HepG2 (cell line): ENCODE results near the gene CCDC106. TPM values are rescaled to one million over a fixed set of nuclear protein-coding genes. Genes with fewer than 3 reads are reported as not detected.
A peak's percentile ranks its signal among the peaks of the same experiment; 100 is the strongest.

ENCODE experiments used
- ARNT2 ChIP-seq: sonication (generic); formaldehyde crosslinking; IDR thresholded peaks from 2 replicates; pipeline ENCODE4 v1.8.0; 2022; ENCODE audit warnings: mild to moderate bottlenecking, low read depth, missing genetic modification reagents, moderate library complexity
- BATF2 ChIP-seq: sonication (generic); formaldehyde crosslinking; IDR thresholded peaks from 2 replicates; pipeline ENCODE4 v1.8.0; 2022; ENCODE audit warnings: mild to moderate bottlenecking, missing genetic modification reagents, moderate library complexity
- KDM4B ChIP-seq: sonication (generic); formaldehyde crosslinking; IDR thresholded peaks from 2 replicates; pipeline ENCODE4 v1.4.0; 2020; ENCODE audit warnings: missing genetic modification reagents
- MXI1 ChIP-seq: IDR thresholded peaks from 3 replicates; pipeline ENCODE4 v1.6.1; 2012; ENCODE audit warnings: low read depth, low read length, inconsistent platforms, borderline replicate concordance
- NFIC ChIP-seq: IDR thresholded peaks from 2 replicates; pipeline ENCODE4 v1.6.1; 2012; ENCODE audit warnings: mild to moderate bottlenecking, low read length, inconsistent platforms
- REST ChIP-seq, 2 experiments: IDR thresholded peaks; 2 replicates each; pipeline ENCODE4 v1.6.1; 2011 to 2012; ENCODE audit warnings: low read length in 2 of 2, borderline replicate concordance in 1 of 2, low read depth in 1 of 2, mild to moderate bottlenecking in 1 of 2, moderate library complexity in 1 of 2
- SALL2 ChIP-seq: sonication (generic); formaldehyde crosslinking; IDR thresholded peaks from 2 replicates; pipeline ENCODE4 v1.8.1; 2023; ENCODE audit warnings: mild to moderate bottlenecking, missing genetic modification reagents, inconsistent platforms
- STAG1 ChIP-seq: sonication (generic); formaldehyde crosslinking; IDR thresholded peaks from 2 replicates; pipeline ENCODE4 v1.4.0; 2020; ENCODE audit warnings: missing genetic modification reagents
- TAF15 ChIP-seq: fragments of 200-400 bp; formaldehyde crosslinking; IDR thresholded peaks from one replicate; pipeline ENCODE4 v1.6.1; 2018; ENCODE audit warnings: mild to moderate bottlenecking, low read depth, low read length; ENCODE audit not compliant: poor library complexity, severe bottlenecking
- ZNF224 ChIP-seq: sonication (generic); formaldehyde crosslinking; IDR thresholded peaks from 2 replicates; pipeline ENCODE4 v1.5.0; 2020; ENCODE audit warnings: mild to moderate bottlenecking, missing genetic modification reagents
- ZNF333 ChIP-seq: sonication (generic); formaldehyde crosslinking; IDR thresholded peaks from 2 replicates; pipeline ENCODE4 v1.4.0; 2020; ENCODE audit warnings: mild to moderate bottlenecking, missing genetic modification reagents, borderline replicate concordance
- ZNF496 ChIP-seq: sonication (generic); formaldehyde crosslinking; IDR thresholded peaks from 2 replicates; pipeline ENCODE4 v1.8.1; 2023; ENCODE audit warnings: mild to moderate bottlenecking, moderate library complexity, missing genetic modification reagents; ENCODE audit not compliant: insufficient replicate concordance
- polyA plus RNA-seq, 8 experiments: library from polyadenylated mRNA; depleted of rRNA in 3 of 8; stranded (reverse) in 7 of 8; unstranded in 1 of 8; fragments of >200 nt; fragmentation: Illumina TruSeq in 4 of 8; extraction: Trizol in 4 of 8; gene quantifications; 2 replicates each; pipeline versions ENCODE4 v1.2.1 to v1.2.3, GENCODE V29; 2011 to 2016; ENCODE audit warnings: low read depth in 4 of 8, missing spikeins in 1 of 8, mixed read lengths in 1 of 8; ENCODE audit not compliant: insufficient read depth in 1 of 8
- total RNA-seq, 5 experiments: library from RNA; depleted of rRNA; stranded (reverse); fragments of >200 nt; fragmentation: Illumina TruSeq; extraction: Trizol; gene quantifications; 2 replicates each; pipeline ENCODE4 v1.2.3, GENCODE V29; 2016; ENCODE audit warnings: low read depth in 1 of 5
- TF ChIP-seq, protein P1 (sequence below): sonication (generic); formaldehyde crosslinking; IDR thresholded peaks from 2 replicates; pipeline ENCODE4 v1.4.0; 2020; ENCODE audit warnings: mild to moderate bottlenecking, missing genetic modification reagents
- TF ChIP-seq, protein P2 (sequence below): IDR thresholded peaks from 2 replicates; pipeline ENCODE4 v1.6.1; 2016; ENCODE audit warnings: mild to moderate bottlenecking, missing biosample characterization, missing genetic modification reagents
- TF ChIP-seq, protein P3 (sequence below): sonication (generic); formaldehyde crosslinking; IDR thresholded peaks from 2 replicates; pipeline ENCODE4 v1.5.0; 2020; ENCODE audit warnings: missing genetic modification reagents

The CCDC106 gene
- total and polyA plus RNA-seq, 2 of the 13 experiments (the other 11 are each of a cell fraction or from before 2014, with no cell fraction given): 4.7 to 8.8 TPM

DNA sequence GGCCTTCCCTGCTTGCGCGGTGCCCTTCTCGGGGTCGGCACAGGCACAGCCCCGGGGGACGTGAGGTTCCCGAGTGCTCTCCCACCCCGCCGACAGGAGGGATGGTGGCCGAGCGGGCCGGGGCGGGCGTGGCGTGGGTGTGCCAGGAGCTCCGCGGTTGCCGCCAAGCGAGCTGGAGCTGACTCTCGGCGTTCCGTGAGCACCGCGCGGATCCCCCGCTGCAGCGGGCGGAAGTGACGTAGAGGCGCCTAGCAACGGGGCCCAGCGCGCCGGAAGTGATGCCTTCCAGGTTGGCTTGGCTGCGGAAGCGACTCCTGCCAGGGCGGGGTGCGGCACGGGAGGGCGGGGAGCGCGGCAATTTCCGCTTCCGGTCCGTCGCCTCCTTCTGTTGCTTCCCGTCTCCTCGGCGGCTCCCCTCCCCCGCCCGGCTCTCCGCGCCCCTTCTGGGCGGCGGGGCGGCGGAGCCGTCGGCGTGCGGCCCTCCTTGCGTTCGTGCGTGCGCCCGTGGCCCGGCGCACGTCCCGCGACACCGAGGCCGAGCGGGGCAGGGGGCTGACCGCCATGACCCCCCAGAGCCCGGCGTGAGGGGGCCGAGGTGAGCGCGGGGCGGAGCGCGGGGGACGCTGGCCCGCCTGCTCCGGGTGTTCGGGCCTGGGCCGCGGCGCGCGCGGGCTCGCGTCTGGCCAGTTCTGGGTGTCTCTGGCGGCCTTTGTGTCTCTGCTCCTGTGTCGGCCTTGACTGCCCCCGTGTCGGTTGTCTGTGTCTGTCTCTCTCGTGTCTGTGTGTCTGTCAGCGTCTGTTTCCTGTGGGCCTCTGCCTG, 27.0 kb downstream of the CCDC106 start, which contains the start of gene EPN1 (continued):
- TF ChIP-seq, protein P1, sequence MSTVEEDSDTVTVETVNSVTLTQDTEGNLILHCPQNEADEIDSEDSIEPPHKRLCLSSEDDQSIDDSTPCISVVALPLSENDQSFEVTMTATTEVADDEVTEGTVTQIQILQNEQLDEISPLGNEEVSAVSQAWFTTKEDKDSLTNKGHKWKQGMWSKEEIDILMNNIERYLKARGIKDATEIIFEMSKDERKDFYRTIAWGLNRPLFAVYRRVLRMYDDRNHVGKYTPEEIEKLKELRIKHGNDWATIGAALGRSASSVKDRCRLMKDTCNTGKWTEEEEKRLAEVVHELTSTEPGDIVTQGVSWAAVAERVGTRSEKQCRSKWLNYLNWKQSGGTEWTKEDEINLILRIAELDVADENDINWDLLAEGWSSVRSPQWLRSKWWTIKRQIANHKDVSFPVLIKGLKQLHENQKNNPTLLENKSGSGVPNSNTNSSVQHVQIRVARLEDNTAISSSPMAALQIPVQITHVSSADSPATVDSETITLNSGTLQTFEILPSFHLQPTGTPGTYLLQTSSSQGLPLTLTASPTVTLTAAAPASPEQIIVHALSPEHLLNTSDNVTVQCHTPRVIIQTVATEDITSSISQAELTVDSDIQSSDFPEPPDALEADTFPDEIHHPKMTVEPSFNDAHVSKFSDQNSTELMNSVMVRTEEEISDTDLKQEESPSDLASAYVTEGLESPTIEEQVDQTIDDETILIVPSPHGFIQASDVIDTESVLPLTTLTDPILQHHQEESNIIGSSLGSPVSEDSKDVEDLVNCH (CRISPR knock-in tag): no peak
- TF ChIP-seq KDM4B (CRISPR knock-in tag) (peak; percentile 33; the same call in 1 of the 2 replicates), ZNF224 (CRISPR knock-in tag) (no peak), REST (IDR thresholded peaks at IDR 0.05; ENCODE audit: borderline replicate concordance in 1 of 2, low read depth in 1 of 2, low read length in 2 of 2) (peak in 1 of 2 experiments; percentile 10; a peak in 1 of 4 replicates), NFIC (no peak), ARNT2 (0 out of 2 replicates have a peak, but pooled peaks have one; percentile 35), SALL2 (CRISPR knock-in tag) (peak; percentile 80), BATF2 (peak; percentile 60; the same call in 1 of the 2 replicates), TAF15 (peak; percentile 28), MXI1 (peak; percentile 89; the same call in 2 of the 3 replicates), STAG1 (CRISPR knock-in tag) (no peak), ZNF496 (no peak), ZNF333 (CRISPR knock-in tag) (no peak)
- TF ChIP-seq, protein P2, sequence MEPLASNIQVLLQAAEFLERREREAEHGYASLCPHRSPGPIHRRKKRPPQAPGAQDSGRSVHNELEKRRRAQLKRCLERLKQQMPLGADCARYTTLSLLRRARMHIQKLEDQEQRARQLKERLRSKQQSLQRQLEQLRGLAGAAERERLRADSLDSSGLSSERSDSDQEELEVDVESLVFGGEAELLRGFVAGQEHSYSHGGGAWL (CRISPR knock-in tag): no peak
- TF ChIP-seq, protein P3, sequence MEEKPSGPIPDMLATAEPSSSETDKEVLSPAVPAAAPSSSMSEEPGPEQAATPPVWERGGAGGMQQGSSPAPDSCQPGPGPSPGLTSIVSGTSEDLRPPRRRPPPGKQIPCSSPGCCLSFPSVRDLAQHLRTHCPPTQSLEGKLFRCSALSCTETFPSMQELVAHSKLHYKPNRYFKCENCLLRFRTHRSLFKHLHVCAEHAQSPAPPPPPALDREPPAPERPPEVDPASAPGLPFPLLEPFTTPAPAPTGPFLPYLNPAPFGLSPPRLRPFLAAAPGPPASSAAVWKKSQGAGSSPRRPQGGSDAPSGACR (CRISPR knock-in tag): peak; percentile 54; the same call in 1 of the 2 replicates
